DND-41 (cell line): ENCODE measurements around the gene RGS7.

ENCODE experiments used
- ATAC-seq: fragments of 200-7000 bp; cut with Tn5 transposase; 3 replicates; pipeline ENCODE4 v1.9.1; 2021; ENCODE audit warnings: low read depth; ENCODE audit not compliant: insufficient read depth
- DNase-seq: peaks from one replicate; pipeline ENCODE4 v3.0.0-alpha.2; 2020
- H2AFZ ChIP-seq: 2 replicates; pipeline ENCODE4 v1.6.0; 2012; ENCODE audit warnings: low read depth, low read length
- H3K27ac ChIP-seq: 2 replicates; pipeline ENCODE4 v1.5.1; 2012; ENCODE audit warnings: low read length, inconsistent platforms
- H3K27me3 ChIP-seq: fragments of 200-600 bp; sonication (generic); 2 replicates; pipeline ENCODE4 v1.6.0; 2012; ENCODE audit warnings: low read length, mild to moderate bottlenecking, inconsistent platforms; ENCODE audit not compliant: insufficient read depth, poor library complexity
- H3K36me3 ChIP-seq: 2 replicates; pipeline ENCODE4 v1.5.1; 2012; ENCODE audit warnings: low read length, inconsistent platforms; ENCODE audit not compliant: insufficient read depth
- H3K4me1 ChIP-seq: 2 replicates; pipeline ENCODE4 v1.5.1; 2012; ENCODE audit warnings: mild to moderate bottlenecking, low read length; ENCODE audit not compliant: insufficient read depth
- H3K4me2 ChIP-seq: 2 replicates; pipeline ENCODE4 v1.6.0; 2012; ENCODE audit warnings: mild to moderate bottlenecking, moderate library complexity, low read length, inconsistent platforms; ENCODE audit not compliant: insufficient read depth
- H3K4me3 ChIP-seq, 2 experiments: fragments of 200-600 bp in 1 of 2; shearing (Covaris generic) in 1 of 2; 2 replicates each; pipeline ENCODE4 v1.5.1; 2012 to 2016; ENCODE audit warnings: inconsistent platforms in 2 of 2, low read length in 2 of 2, mild to moderate bottlenecking in 2 of 2, low read depth in 1 of 2, moderate library complexity in 1 of 2
- H3K79me2 ChIP-seq: 2 replicates; pipeline ENCODE4 v1.6.0; 2012; ENCODE audit warnings: low read length, inconsistent platforms; ENCODE audit not compliant: insufficient read depth
- H3K9ac ChIP-seq: 2 replicates; pipeline ENCODE4 v1.6.0; 2012; ENCODE audit warnings: low read depth, mild to moderate bottlenecking, inconsistent platforms, low read length, moderate library complexity
- H3K9me3 ChIP-seq: 2 replicates; pipeline ENCODE4 v1.5.1; 2012; ENCODE audit warnings: low read length, moderate library complexity, mild to moderate bottlenecking, inconsistent platforms; ENCODE audit not compliant: insufficient read depth, severe bottlenecking
- H4K20me1 ChIP-seq: 2 replicates; pipeline ENCODE4 v1.6.0; 2012; ENCODE audit warnings: low read length; ENCODE audit not compliant: insufficient read depth
- EZH2 ChIP-seq: IDR thresholded peaks from 3 replicates; pipeline ENCODE4 v1.6.1; 2012; ENCODE audit warnings: borderline replicate concordance, low read depth, mild to moderate bottlenecking, moderate library complexity, low read length, inconsistent platforms; ENCODE audit not compliant: severe bottlenecking
- TF ChIP-seq, protein P1 (sequence below): IDR thresholded peaks from 2 replicates; pipeline ENCODE4 v1.5.1; 2012; ENCODE audit warnings: borderline replicate concordance, low read length, moderate library complexity, mild to moderate bottlenecking; ENCODE audit not compliant: poor library complexity, severe bottlenecking; ENCODE audit errors: extremely low read depth

The RGS7 gene

DNA sequence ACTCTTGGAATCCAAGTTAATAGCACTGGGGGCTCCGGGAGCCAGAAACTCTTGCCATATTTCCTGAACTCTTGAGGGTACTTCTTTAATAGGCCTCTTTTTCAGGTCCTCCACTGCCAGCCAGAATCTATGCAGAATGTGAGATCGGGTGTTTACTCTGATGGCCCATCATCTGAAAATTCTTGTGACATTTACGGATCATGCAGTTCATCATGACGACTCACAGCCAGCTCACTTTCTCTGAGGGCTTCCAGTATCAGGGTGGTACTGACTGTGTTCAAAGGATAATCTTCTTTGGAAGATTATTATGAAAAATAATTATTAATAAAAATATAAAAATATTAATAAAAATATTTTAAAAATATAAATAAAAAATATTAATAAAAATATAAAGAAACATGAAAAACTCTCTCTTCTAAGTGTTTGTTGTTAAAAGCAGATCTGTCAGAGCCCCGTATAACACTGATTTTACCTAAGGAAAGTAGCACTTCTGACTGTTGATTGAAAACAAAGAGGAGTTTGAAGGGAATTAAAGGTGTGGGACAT is 550.7 kb downstream of the RGS7 start:
- no peaks in the 10 kb centered on the region for H3K79me2 ChIP-seq
- H3K4me3 ChIP-seq: no peak overlapping the region
- TF ChIP-seq, protein P1, sequence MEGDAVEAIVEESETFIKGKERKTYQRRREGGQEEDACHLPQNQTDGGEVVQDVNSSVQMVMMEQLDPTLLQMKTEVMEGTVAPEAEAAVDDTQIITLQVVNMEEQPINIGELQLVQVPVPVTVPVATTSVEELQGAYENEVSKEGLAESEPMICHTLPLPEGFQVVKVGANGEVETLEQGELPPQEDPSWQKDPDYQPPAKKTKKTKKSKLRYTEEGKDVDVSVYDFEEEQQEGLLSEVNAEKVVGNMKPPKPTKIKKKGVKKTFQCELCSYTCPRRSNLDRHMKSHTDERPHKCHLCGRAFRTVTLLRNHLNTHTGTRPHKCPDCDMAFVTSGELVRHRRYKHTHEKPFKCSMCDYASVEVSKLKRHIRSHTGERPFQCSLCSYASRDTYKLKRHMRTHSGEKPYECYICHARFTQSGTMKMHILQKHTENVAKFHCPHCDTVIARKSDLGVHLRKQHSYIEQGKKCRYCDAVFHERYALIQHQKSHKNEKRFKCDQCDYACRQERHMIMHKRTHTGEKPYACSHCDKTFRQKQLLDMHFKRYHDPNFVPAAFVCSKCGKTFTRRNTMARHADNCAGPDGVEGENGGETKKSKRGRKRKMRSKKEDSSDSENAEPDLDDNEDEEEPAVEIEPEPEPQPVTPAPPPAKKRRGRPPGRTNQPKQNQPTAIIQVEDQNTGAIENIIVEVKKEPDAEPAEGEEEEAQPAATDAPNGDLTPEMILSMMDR: no peak
- no peak for TF ChIP-seq EZH2
- H4K20me1 ChIP-seq: no peaks in the 10 kb centered on the region
- H3K9ac ChIP-seq: no peak overlapping the region
- ATAC-seq (no peak), DNase-seq (no peak)
- H3K4me2 ChIP-seq: no peak overlapping the region
- no peaks in the 10 kb centered on the region for H3K9me3 ChIP-seq
- no peaks in the 10 kb centered on the region for H3K4me1 ChIP-seq
- H3K36me3 ChIP-seq: no peaks in the 10 kb centered on the region
- no peak overlapping the region for H2AFZ ChIP-seq
- H3K27ac ChIP-seq: no peak overlapping the region
- H3K27me3 ChIP-seq: no peaks in the 10 kb centered on the region

DNA sequence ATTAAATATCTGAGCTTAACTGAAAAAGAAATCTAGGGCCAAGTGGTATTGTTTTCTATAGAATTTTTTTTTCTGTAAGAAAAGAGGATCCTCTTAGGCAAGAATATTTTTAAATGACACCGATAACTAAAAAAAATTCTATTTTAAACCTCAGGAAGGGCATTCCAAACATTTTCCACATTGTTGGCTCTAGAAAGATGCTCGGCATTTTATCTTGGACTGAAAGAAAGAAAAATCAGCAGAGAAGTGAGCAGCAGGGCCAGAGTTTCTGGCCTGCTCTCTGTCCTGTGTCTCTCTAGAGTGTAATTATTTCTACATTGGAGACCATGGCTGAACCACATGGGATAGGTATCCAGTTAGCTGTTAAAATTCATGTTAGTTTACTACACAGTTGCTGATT is 552.5 kb downstream of the RGS7 start:
- H3K27ac ChIP-seq: no peak overlapping the region

DNA sequence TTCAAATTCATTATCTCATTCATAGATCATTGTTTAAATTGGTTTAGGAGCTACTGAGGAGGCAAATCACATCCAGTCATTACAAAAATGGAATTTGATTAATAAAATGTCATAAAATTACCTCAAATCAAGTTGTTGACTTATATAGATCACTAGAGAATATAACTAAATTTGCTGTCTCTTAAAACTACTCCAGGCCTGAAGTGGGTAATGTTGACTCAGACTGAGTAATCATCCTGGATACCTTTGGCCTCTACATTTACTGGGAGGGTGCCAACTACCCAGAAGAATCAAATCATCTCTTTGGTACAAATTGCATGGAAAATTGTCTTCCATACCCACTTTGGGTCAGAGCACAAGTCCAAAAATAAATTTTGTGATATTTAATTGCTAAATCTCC is 553.9 kb downstream of the RGS7 start:
- Histone ChIP-seq H3K79me2 (no peaks in the 10 kb centered on the region), H3K36me3 (no peaks in the 10 kb centered on the region), H3K27me3 (no peaks in the 10 kb centered on the region), H3K27ac (no peak overlapping the region), H3K4me1 (no peaks in the 10 kb centered on the region), H3K4me2 (no peak overlapping the region), H3K4me3 (no peak overlapping the region), H3K9ac (no peak overlapping the region), H4K20me1 (no peaks in the 10 kb centered on the region), H3K9me3 (no peaks in the 10 kb centered on the region), H2AFZ (no peak overlapping the region)
- TF ChIP-seq EZH2: no peak
- TF ChIP-seq, protein P1: no peak
- ATAC-seq: no peak
- no peak for DNase-seq

More for the DNA sequence above, 552.5 kb downstream of the RGS7 start:
- Histone ChIP-seq H3K79me2 (no peaks in the 10 kb centered on the region), H3K4me3 (no peak overlapping the region), H3K4me2 (no peak overlapping the region), H3K9me3 (no peaks in the 10 kb centered on the region), H4K20me1 (no peaks in the 10 kb centered on the region), H2AFZ (no peak overlapping the region), H3K36me3 (no peaks in the 10 kb centered on the region), H3K9ac (no peak overlapping the region), H3K4me1 (no peaks in the 10 kb centered on the region), H3K27me3 (no peaks in the 10 kb centered on the region)
- ATAC-seq (no peak), DNase-seq (no peak)
- no peak for TF ChIP-seq EZH2
- TF ChIP-seq, protein P1: no peak

DNA sequence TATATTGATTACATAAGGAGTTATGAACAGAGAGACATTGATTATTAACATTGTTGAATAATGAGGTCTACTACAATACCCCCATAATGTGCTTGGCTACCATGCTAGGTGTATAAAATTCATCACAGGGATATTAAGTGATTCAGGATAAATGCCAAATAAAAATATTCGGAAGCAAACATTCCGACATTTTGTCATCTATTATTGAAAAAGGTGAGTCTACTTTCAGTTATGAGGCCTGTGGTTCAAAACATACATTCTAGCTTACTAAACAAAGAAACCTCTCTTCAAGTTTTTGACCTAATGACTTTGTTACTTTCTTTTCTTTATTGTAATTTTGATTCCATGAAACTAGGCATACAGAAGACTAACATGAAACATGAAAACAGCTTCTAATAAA is 554.7 kb downstream of the RGS7 start:
- DNase-seq: no peak
- no peaks in the 10 kb centered on the region for H3K9me3 ChIP-seq
- no peaks in the 10 kb centered on the region for H3K4me1 ChIP-seq
- H3K4me3 ChIP-seq: no peak overlapping the region
- no peaks in the 10 kb centered on the region for H3K27me3 ChIP-seq
- H2AFZ ChIP-seq: no peak overlapping the region
- no peak overlapping the region for H3K4me2 ChIP-seq
- H4K20me1 ChIP-seq: no peaks in the 10 kb centered on the region
- no peak for TF ChIP-seq EZH2
- TF ChIP-seq, protein P1: no peak
- H3K36me3 ChIP-seq: no peaks in the 10 kb centered on the region
- H3K79me2 ChIP-seq: no peaks in the 10 kb centered on the region
- H3K27ac ChIP-seq: no peak overlapping the region
- no peak overlapping the region for H3K9ac ChIP-seq
- ATAC-seq: no peak
